GM11168 (cell line): ENCODE results near the gene MKI67.
"Not testable (repeated sequence)": the region's sequence is repeated elsewhere in the genome, so short reads cannot be mapped to it uniquely, and the experiment has no call there.

ENCODE experiments used
- in situ Hi-C: fragments of 300-500 bp; cut with MboI; formaldehyde crosslinking; loops from one replicate; pipeline ENCODE4 v1.12.0; 2022; ENCODE audit warnings: low sequenced_read_pairs; ENCODE audit not compliant: unreplicated experiment

MKI67 gene

GRCh38 chr10:128111696-128112095, 14.5 kb downstream of the MKI67 start:
- in situ Hi-C loops: no loop called here

DNA sequence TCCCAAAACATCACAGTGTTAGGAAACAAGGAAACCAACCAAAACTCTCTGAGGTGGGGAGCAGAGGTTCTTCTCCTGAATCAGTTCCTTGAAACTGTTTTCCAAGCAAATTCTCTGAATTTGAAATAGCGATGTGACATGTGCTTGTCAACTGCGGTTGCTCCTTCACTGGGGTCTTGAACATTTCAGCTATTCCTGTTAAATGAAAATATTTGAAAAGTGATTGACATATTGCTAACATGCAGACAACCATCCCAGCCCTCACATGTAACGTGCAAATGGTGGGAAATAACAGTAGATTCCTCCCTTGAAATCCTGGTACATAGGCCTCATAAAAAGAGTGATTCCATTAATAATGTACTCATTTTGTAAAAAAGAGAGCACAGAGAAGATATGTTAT, 15.9 kb downstream of the MKI67 start:
- in situ Hi-C loops: no loop called here

DNA sequence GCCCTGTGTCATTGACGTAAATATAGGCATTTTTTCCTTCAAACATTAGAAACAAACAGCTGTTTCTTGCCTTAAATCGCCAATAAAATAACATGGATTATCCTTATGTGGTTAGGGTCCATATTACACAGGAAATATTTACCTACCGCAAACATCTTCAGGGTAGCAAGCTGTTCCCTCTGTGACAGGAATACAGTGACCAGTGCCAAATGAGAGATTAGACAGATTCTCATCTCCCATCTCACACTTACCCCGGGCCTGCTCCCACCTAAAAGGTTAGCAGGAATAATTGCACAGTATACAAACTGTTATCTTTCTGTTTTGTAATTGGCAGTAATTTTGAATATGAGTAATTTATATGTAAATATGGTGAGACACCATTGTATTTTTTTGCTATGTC, 16.5 kb downstream of the MKI67 start:
- in situ Hi-C loops: no loop called here

- in situ Hi-C loops: no loop called here
Observed at GRCh38 chr10:128105383-128105782, 20.8 kb downstream of the MKI67 start.

DNA sequence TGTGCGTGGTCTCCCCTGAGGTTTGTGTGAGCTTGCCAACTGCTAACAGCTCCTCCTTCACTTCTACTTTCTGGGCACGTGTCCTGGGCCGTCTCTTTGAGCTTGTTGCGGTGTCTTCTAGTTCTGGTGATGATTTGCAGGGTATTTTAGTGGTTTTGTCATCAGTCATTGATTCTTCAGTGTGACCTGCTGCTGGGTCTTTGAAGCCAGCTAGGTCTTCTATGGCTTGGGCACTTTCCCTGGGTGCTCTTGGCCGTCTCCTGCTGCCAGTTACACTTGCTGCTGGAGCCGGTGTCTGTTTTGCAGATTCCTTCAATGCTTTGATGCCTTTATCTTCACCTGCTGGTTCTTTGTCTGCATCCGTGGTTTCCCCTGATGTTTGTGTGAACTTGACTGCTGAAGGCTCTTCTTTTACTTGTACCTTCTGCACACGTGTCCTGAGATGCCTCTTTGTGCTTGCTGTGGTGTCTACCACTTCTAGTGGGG, 23.0 kb downstream of the MKI67 start:
- in situ Hi-C loops: no loop called here

GRCh38 chr10:128102480-128103228, 23.6 kb downstream of the MKI67 start:
- in situ Hi-C loops: no loop called here

DNA sequence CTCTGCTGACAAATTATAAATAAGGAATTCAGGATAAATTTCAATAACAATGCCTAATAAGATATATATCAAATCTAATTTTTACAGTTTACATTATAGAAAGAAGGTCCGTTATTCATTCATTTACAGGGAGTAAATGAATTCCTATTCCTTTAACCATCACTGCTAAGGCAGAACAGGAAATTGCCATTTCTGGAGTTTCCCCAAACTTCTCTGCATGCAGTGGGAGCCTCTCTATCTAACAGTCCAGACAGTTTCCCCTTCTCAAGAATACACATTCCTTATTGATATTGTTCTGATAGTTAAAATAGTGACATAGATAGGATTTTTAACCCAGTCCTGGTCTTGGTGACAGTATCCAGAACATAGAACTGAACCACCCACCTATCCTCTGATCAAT, 24.3 kb downstream of the MKI67 start:
- in situ Hi-C loops: no loop called here

DNA sequence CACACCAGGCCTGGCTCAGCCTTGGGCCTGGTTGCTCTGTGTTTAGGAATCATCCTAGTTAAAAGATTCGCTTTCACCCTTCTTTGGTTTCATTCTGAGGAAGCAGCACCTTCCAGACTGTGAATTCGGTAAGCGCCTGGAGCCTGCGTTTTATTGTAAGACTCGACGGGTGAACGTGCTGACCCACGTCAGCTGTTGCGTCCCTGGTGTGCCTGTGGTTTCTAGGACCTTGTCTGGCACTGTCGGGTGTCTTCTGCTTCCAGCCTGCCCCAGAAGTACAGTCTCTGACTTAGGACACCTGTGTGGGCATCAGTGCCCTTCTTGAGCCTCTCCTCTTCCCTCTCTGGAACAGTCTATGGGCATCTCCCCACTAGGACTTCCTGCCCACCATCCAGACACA, 26.3 kb downstream of the MKI67 start:
- in situ Hi-C loops: no loop called here

- in situ Hi-C loops: no loop called here
Observed at GRCh38 chr10:128098631-128099030, 27.6 kb downstream of the MKI67 start.

DNA sequence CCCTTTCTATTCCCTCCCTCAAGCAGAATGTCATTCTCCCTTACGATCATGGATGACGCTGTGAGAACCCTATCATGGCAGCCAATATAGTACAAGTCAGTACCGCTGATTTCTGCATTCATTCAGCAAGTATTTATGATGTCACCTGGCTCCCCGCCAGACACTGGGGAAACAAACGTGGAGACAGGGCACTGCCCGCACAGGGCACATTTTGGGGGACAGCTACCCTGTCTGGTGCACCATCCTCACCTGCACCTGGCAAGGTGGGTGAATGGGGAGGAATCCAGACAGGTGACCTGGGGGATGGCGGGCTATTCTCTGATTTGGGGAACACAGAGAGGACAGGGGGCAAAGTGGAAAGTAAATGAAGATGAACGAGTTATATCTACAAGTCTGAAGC, 28.4 kb downstream of the MKI67 start:
- in situ Hi-C loops: no loop called here

DNA sequence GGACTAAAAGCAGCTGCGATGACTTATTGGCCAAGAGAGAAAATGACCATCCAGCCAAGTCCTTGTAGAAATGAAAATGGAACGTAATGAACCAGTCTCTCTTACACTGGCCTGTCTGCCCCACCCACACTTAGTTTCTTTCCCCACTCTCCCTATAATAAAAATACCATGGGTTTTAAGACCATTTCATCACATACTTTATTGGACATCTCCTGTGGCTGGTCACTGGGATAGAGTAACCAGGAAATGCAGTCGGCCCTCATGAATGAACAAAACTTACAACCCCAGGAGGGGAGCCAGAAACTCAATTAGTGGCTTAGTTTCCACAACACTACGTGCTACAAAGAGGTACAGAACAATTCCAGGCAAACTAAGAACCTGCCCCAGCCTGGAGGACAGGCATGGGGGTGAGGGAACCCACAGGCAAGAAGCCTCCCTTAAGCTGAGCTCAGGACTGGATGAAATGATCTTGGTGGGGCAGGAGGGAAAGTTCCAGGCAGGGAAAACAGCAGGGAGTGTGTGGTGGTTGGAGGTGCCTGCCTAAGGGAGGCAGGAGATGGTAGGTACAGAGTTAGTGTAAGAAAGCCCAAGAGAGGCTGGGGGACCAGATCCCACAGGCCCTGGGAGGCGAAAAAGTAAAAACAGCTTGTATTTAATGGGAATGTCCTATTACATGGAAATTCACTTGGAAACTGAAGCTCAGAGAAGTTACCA, 29.6 kb downstream of the MKI67 start:
- in situ Hi-C loops: no loop called here

DNA sequence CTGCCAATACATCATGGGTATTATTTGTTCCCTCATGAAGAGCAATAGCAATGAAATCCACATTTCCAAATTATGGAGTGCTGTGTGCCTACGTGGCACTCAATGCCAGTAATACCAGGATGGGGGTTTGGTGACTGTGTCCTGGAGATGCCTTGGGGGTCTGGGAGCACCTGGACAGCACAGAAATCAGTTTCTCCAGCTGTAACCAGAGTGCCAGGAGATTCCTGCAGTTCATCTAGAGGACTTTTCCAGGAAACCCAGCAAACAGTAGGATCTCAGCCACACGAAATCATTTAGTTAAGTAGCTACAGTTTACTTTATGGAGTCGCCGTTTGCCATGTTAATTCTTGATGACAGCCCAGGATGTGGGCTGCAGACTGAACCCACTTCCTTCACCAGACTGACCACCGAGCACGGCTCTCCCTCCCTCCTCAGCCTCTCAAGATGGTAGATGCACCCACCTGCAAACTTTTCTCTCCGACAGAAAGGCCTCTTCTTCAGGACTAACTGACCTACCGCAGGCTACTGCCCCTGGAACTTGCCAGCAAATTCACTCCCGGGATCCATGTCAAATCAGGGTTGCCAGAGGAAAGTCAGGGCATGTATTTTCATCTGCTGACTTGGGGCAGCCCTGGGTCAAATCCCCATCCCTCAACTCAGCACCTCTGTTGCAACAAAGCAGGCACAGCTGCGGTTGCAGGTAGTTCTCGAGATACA, 30.3 kb downstream of the MKI67 start:
- in situ Hi-C loops: no loop called here

- in situ Hi-C loops: no loop called here
Observed at GRCh38 chr10:128095027-128095752, 31.0 kb downstream of the MKI67 start.

DNA sequence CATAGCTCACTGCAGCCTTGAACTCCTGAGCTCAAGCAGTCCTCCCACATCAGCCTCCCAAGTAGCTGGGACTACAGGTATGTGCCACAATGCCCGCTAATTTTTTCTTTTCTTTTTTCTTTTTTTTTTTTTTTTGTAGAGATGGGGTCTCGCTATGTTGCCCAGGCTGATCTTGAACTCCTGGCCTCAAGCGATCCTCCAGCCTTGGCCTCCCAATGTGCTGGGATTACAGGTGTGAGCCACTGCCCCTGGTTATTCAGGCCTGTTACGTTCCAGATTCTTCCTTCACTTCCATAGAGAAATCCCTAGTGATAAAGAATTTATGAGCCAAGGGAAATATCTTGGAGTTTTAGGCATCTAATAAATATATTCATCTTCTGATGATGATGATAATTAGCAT, 31.6 kb downstream of the MKI67 start:
- in situ Hi-C loops: not testable (repeated sequence)

GRCh38 chr10:128092454-128092853, 33.8 kb downstream of the MKI67 start:
- in situ Hi-C loops: no loop called here

- in situ Hi-C loops: no loop called here
Observed at GRCh38 chr10:128091636-128092210, 34.5 kb downstream of the MKI67 start.

GRCh38 chr10:128087884-128088709, 38.1 kb downstream of the MKI67 start:
- in situ Hi-C loops: no loop called here

DNA sequence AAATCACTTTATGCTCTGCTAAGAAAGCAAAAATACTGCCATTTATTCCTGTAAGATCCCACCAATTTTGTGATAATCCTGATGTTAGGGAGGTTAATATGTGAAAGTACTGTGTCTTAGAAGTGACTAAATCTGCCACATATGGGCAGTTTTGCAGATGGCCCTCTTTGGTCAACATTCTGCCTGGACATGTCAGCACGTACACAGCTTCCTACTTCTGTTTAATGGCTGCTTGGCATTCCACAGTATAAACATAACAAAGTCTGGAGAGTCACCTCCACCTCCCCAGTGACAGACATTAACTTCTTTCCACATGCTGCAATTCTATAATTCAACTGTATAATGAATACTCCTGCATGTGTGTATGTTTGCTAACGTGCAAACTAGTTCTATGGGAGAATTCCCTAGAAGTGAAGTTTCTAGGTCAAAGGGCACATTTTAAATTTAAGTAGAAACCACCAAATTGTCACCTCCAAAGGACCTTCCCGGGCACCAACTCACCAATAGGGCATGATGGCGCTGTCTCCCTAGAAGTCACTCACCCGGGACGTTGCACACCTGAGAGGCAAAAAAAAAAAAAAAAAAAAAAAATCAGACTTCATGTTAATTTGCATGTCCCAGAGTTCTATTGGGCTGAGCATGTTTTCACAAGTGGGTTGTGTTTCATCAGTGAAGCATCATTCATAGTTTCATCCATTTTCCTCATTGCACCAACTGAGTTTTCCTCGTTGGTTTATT, 38.9 kb downstream of the MKI67 start:
- in situ Hi-C loops: no loop called here
